ENCODE measurements around the gene CHST12.

Gene CHST12

GRCh38 chr7:2494191-2495130 lies 91.0 kb downstream of the CHST12 start:
- no peak for DNase-seq (ENCODE audit: low spot score)
- no peak for TF ChIP-seq CTCF (IDR thresholded peaks at IDR 0.05; ENCODE audit: extremely low read depth, missing control alignments)

- no peak for TF ChIP-seq CTCF (IDR thresholded peaks at IDR 0.05; ENCODE audit: extremely low read depth, missing control alignments)
Observed at GRCh38 chr7:2495418-2496299, 92.2 kb downstream of the CHST12 start.

GRCh38 chr7:2496375-2496774 lies 93.0 kb downstream of the CHST12 start:
- TF ChIP-seq CTCF (IDR thresholded peaks at IDR 0.05; ENCODE audit: extremely low read depth, missing control alignments), result no peak
- no peak for DNase-seq (ENCODE audit: low spot score)

More at GRCh38 chr7:2495418-2496299, 92.2 kb downstream of the CHST12 start:
- no peak for DNase-seq (ENCODE audit: low spot score)

GRCh38 chr7:2497065-2497464 lies 93.7 kb downstream of the CHST12 start:
- DNase-seq (ENCODE audit: low spot score), result no peak
- no peak for TF ChIP-seq CTCF (IDR thresholded peaks at IDR 0.05; ENCODE audit: extremely low read depth, missing control alignments)

- TF ChIP-seq CTCF (IDR thresholded peaks at IDR 0.05; ENCODE audit: extremely low read depth, missing control alignments), result no peak
- no peak for DNase-seq (ENCODE audit: low spot score)
Observed at GRCh38 chr7:2497500-2498336, 94.3 kb downstream of the CHST12 start.

Data from GM20000 (cell line).